ENCODE data around the gene CACNA1I.

DNA sequence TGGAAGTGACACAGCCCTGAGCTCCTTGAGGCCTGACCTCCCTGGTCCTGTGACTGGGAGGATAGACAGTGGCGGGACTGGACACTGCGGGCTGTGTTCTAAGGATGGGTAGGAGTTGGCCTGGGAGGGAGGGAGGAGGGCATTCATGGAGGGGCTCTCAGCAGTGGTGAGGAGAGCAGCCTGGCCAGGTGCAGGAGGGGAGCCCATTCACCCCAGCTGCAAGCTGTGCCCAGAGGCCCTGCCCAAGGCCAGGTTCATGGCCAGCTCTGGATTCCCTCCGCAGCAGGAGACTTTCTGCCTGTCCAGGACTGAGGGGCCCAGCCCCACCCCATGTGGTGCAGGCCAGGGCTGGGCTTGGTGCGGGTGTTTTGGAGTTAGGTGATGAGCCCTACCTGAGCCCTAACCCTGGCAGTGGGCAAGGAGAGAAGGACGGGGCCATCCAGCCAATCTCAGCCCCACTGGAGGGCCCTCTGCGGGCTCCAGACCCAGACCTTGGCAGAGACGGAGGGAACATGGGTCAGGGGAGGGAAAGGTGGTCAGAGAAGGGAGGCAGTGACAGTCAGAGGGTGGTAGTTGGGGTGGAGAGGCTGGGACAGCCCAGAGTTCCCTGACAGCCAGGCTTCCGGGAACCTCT is 26.8 kb downstream of the CACNA1I start:
- TF ChIP-seq, protein P1, sequence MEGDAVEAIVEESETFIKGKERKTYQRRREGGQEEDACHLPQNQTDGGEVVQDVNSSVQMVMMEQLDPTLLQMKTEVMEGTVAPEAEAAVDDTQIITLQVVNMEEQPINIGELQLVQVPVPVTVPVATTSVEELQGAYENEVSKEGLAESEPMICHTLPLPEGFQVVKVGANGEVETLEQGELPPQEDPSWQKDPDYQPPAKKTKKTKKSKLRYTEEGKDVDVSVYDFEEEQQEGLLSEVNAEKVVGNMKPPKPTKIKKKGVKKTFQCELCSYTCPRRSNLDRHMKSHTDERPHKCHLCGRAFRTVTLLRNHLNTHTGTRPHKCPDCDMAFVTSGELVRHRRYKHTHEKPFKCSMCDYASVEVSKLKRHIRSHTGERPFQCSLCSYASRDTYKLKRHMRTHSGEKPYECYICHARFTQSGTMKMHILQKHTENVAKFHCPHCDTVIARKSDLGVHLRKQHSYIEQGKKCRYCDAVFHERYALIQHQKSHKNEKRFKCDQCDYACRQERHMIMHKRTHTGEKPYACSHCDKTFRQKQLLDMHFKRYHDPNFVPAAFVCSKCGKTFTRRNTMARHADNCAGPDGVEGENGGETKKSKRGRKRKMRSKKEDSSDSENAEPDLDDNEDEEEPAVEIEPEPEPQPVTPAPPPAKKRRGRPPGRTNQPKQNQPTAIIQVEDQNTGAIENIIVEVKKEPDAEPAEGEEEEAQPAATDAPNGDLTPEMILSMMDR (IDR thresholded peaks at IDR 0.05) = no peak
- TF ChIP-seq POLR2A (IDR thresholded peaks at IDR 0.05) = no peak
